H9 (cell line): ENCODE data around the gene ZBP1. TPM values are rescaled to one million over a fixed set of nuclear protein-coding genes. Genes with fewer than 3 reads are reported as not detected.

ENCODE experiments used
- DNase-seq: peaks from one replicate; pipeline ENCODE4 v3.0.0-alpha.2; 2017
- H2AFZ ChIP-seq: one replicate; pipeline ENCODE4 v1.6.1; 2013; ENCODE audit warnings: mild to moderate bottlenecking, low read length, control low read depth, moderate library complexity
- H2AK5ac ChIP-seq: 2 replicates; pipeline ENCODE4 v1.6.1; 2013; ENCODE audit warnings: low read length, control low read depth, mixed read lengths; ENCODE audit not compliant: insufficient read length
- H2BK120ac ChIP-seq: one replicate; pipeline ENCODE4 v1.6.1; 2013; ENCODE audit warnings: low read depth, mild to moderate bottlenecking, low read length, control low read depth, inconsistent platforms; ENCODE audit not compliant: poor library complexity, severe bottlenecking
- H2BK12ac ChIP-seq: 2 replicates; pipeline ENCODE4 v1.6.1; 2013; ENCODE audit warnings: low read length, control low read depth, mixed read lengths, low read depth; ENCODE audit not compliant: insufficient read length
- H2BK15ac ChIP-seq: 2 replicates; pipeline ENCODE4 v1.6.1; 2013; ENCODE audit warnings: low read depth, low read length, control low read depth
- H2BK20ac ChIP-seq: one replicate; pipeline ENCODE4 v1.6.1; 2013; ENCODE audit warnings: low read depth, mild to moderate bottlenecking, low read length, control low read depth, inconsistent platforms; ENCODE audit not compliant: poor library complexity, severe bottlenecking
- H2BK5ac ChIP-seq: 2 replicates; pipeline ENCODE4 v1.6.1; 2013; ENCODE audit warnings: low read length, control low read depth, mixed read lengths; ENCODE audit not compliant: insufficient read length
- H3K14ac ChIP-seq: 2 replicates; pipeline ENCODE4 v1.6.1; 2013; ENCODE audit warnings: low read length, control low read depth; ENCODE audit not compliant: insufficient read depth
- H3K18ac ChIP-seq: 2 replicates; pipeline ENCODE4 v1.6.1; 2013; ENCODE audit warnings: low read depth, mild to moderate bottlenecking, mixed read lengths, low read length, control low read depth; ENCODE audit not compliant: insufficient read length
- H3K23ac ChIP-seq: 2 replicates; pipeline ENCODE4 v1.6.1; 2013; ENCODE audit warnings: low read length, control low read depth, mixed read lengths, low read depth; ENCODE audit not compliant: insufficient read length
- H3K23me2 ChIP-seq: 2 replicates; pipeline ENCODE4 v1.6.1; 2013; ENCODE audit warnings: low read depth, mild to moderate bottlenecking, mixed read lengths, low read length, control low read depth; ENCODE audit not compliant: insufficient read length, poor library complexity, severe bottlenecking
- H3K27ac ChIP-seq: 2 replicates; pipeline ENCODE4 v1.5.1; 2013; ENCODE audit warnings: low read length, control low read depth, mixed read lengths, low read depth; ENCODE audit not compliant: insufficient read length
- H3K27me3 ChIP-seq: 2 replicates; pipeline ENCODE4 v1.6.1; 2013; ENCODE audit warnings: low read length, control low read depth, inconsistent platforms; ENCODE audit not compliant: insufficient read depth
- H3K4ac ChIP-seq: 2 replicates; pipeline ENCODE4 v1.6.1; 2013; ENCODE audit warnings: low read depth, mild to moderate bottlenecking, control low read depth, inconsistent platforms, low read length, moderate library complexity
- H3K4me1 ChIP-seq: 2 replicates; pipeline ENCODE4 v1.6.1; 2013; ENCODE audit warnings: low read length, control low read depth, inconsistent platforms; ENCODE audit not compliant: insufficient read depth
- H3K4me2 ChIP-seq: 2 replicates; pipeline ENCODE4 v1.6.1; 2013; ENCODE audit warnings: low read length, control low read depth, mixed read lengths; ENCODE audit not compliant: insufficient read length, insufficient read depth
- H3K56ac ChIP-seq: 2 replicates; pipeline ENCODE4 v1.6.1; 2013; ENCODE audit warnings: low read depth, mild to moderate bottlenecking, mixed read lengths, low read length, control low read depth; ENCODE audit not compliant: insufficient read length
- H3K79me1 ChIP-seq: 2 replicates; pipeline ENCODE4 v1.6.1; 2013; ENCODE audit warnings: low read depth, mild to moderate bottlenecking, moderate library complexity, low read length, control low read depth, inconsistent platforms; ENCODE audit not compliant: insufficient read depth, poor library complexity, severe bottlenecking
- H3K79me2 ChIP-seq: 2 replicates; pipeline ENCODE4 v1.6.1; 2013; ENCODE audit warnings: low read length, control low read depth, inconsistent platforms; ENCODE audit not compliant: insufficient read depth
- H3K9ac ChIP-seq: 2 replicates; pipeline ENCODE4 v1.6.1; 2013; ENCODE audit warnings: low read length, control low read depth, mixed read lengths; ENCODE audit not compliant: insufficient read length; ENCODE audit errors: extremely low read depth
- H3K9me3 ChIP-seq: one replicate; pipeline ENCODE4 v1.6.1; 2013; ENCODE audit warnings: low read depth, low read length, inconsistent platforms; ENCODE audit not compliant: control insufficient read depth
- H3T11ph ChIP-seq: one replicate; pipeline ENCODE4 v1.6.1; 2013; ENCODE audit warnings: mild to moderate bottlenecking, low read length, control low read depth, inconsistent platforms
- H4K20me1 ChIP-seq: one replicate; pipeline ENCODE4 v1.6.1; 2013; ENCODE audit not compliant: control insufficient read depth, insufficient read length, insufficient read depth
- H4K5ac ChIP-seq: 2 replicates; pipeline ENCODE4 v1.6.1; 2013; ENCODE audit warnings: low read depth, mild to moderate bottlenecking, mixed read lengths, low read length, control low read depth; ENCODE audit not compliant: insufficient read length
- H4K8ac ChIP-seq: replicated peaks from 2 replicates; pipeline ENCODE4 v1.6.1; 2013; ENCODE audit warnings: low read length, control low read depth, mixed read lengths, low read depth; ENCODE audit not compliant: insufficient read length
- H4K91ac ChIP-seq: 2 replicates; pipeline ENCODE4 v1.6.1; 2013; ENCODE audit warnings: low read depth, mild to moderate bottlenecking, moderate library complexity, mixed read lengths, low read length, control low read depth; ENCODE audit not compliant: insufficient read length
- H3K27ac Mint-ChIP-seq, 3 experiments: 2 replicates in 2 of 3; 3 replicates in 1 of 3; pipeline ENCODE4 v1.8.0; 2020 to 2021; ENCODE audit warnings: mixed read lengths in 3 of 3, mild to moderate bottlenecking in 1 of 3, moderate library complexity in 1 of 3
- H3K27me3 Mint-ChIP-seq: 2 replicates; pipeline ENCODE4 v1.8.0; 2021; ENCODE audit warnings: low read depth, mild to moderate bottlenecking, moderate library complexity, mixed read lengths
- H3K36me3 Mint-ChIP-seq, 3 experiments: 2 replicates in 2 of 3; 3 replicates in 1 of 3; pipeline ENCODE4 v1.8.0; 2020 to 2021; ENCODE audit warnings: low read depth in 3 of 3, mixed read lengths in 3 of 3; ENCODE audit not compliant: insufficient read depth in 1 of 3
- H3K4me1 Mint-ChIP-seq, 2 experiments: 2 replicates each; pipeline ENCODE4 v1.8.0; 2020; ENCODE audit warnings: mixed read lengths in 2 of 2
- H3K4me3 Mint-ChIP-seq, 2 experiments: 2 replicates in 1 of 2; 3 replicates in 1 of 2; pipeline ENCODE4 v1.8.0; 2020 to 2021; ENCODE audit warnings: mild to moderate bottlenecking in 2 of 2, mixed read lengths in 2 of 2, moderate library complexity in 1 of 2
- H3K9me3 Mint-ChIP-seq, 2 experiments: 2 replicates in 1 of 2; 3 replicates in 1 of 2; pipeline ENCODE4 v1.8.0; 2020; ENCODE audit warnings: mild to moderate bottlenecking in 2 of 2, mixed read lengths in 2 of 2, moderate library complexity in 1 of 2
- CTCF ChIP-seq: fragments of 200-600 bp; sonication (generic); conservative IDR thresholded peaks from 3 replicates; pipeline ENCODE4 v1.8.0; 2021; ENCODE audit warnings: antibody characterized with exemption, mild to moderate bottlenecking
- WGBS: extraction: QIAGEN DNeasy Blood & Tissue Kit; methylation state at CpG from one replicate; pipeline ENCODE4 v1.1.7; 2013; ENCODE audit warnings: missing lambda C conversion rate, low lambda C conversion rate, mixed read lengths; ENCODE audit not compliant: insufficient read length; ENCODE audit errors: extremely low coverage; 5-methylcytosine and 5-hydroxymethylcytosine counted together
- total RNA-seq: library from RNA; stranded (reverse); gene quantifications from 2 replicates; pipeline ENCODE4 v1.2.1, GENCODE V29; 2021

ZBP1 gene
- total RNA-seq, 1 experiment from 2014 or later, result not detected

- no peaks in the 10 kb centered on the region for H3K79me1 ChIP-seq
- no peak within 1 kb of the TSS for H3T11ph ChIP-seq
- no peaks in the 10 kb centered on the region for H3K27me3 ChIP-seq
- H4K20me1 ChIP-seq, result no peaks in the 10 kb centered on the region
- H3K27ac ChIP-seq, result no peak within 1 kb of the TSS
- no peak within 1 kb of the TSS for H3K56ac ChIP-seq
- no peak within 1 kb of the TSS for H2BK20ac ChIP-seq
- no peak within 1 kb of the TSS for H3K23ac ChIP-seq
- no peak within 1 kb of the TSS for H3K18ac ChIP-seq
- no peak within 1 kb of the TSS for H2BK12ac ChIP-seq
- no CpG with 5 or more reads among the region's 14 CpGs for WGBS
- Mint-ChIP-seq H3K9me3 (no peaks in the 10 kb centered on the region), H3K4me3 (no peak within 1 kb of the TSS), H3K27me3 (peaks cover 21% of the 10 kb centered on the region), H3K36me3 (no peaks in the 10 kb centered on the region; a peak in 1 of 7 replicates), H3K27ac (no peak within 1 kb of the TSS; a peak in 1 of 7 replicates), H3K4me1 (no peaks in the 10 kb centered on the region)
- H4K5ac ChIP-seq, result no peak within 1 kb of the TSS
- H3K4me2 ChIP-seq, result no peak within 1 kb of the TSS
- peak within 1 kb of the TSS; percentile 73 for H4K8ac ChIP-seq
- no peak for TF ChIP-seq CTCF
- no peaks in the 10 kb centered on the region for H3K79me2 ChIP-seq
- H3K23me2 ChIP-seq, result no peaks in the 10 kb centered on the region
- no peak within 1 kb of the TSS for H3K9ac ChIP-seq
- H2AK5ac ChIP-seq, result no peak within 1 kb of the TSS
- H3K9me3 ChIP-seq, result no peaks in the 10 kb centered on the region
- H3K4me1 ChIP-seq, result no peaks in the 10 kb centered on the region
- H2BK15ac ChIP-seq, result no peak within 1 kb of the TSS
- H3K14ac ChIP-seq, result no peak within 1 kb of the TSS
- no peak for DNase-seq
- no peak within 1 kb of the TSS for H4K91ac ChIP-seq
- no peak within 1 kb of the TSS for H2BK5ac ChIP-seq
- no peak within 1 kb of the TSS for H3K4ac ChIP-seq
- H2BK120ac ChIP-seq, result no peak within 1 kb of the TSS
- H2AFZ ChIP-seq, result no peak within 1 kb of the TSS
Measured at GRCh38 chr20:57560554-57561355, 59.5 kb downstream of the ZBP1 start, which contains the start of gene PCK1. TSS of gene PCK1 (plus strand) at chr20:57561110. CDS start at chr20:57561412, 302 bp downstream.
